ENCODE measurements around the gene ZNF121. TPM values are rescaled to one million over a fixed set of nuclear protein-coding genes. Genes with fewer than 3 reads are reported as not detected.
"Not testable (repeated sequence)": the region's sequence is repeated elsewhere in the genome, so short reads cannot be mapped to it uniquely, and the experiment has no call there.

The ZNF121 gene
- total RNA-seq, 1 donor: 39.1 TPM

DNA sequence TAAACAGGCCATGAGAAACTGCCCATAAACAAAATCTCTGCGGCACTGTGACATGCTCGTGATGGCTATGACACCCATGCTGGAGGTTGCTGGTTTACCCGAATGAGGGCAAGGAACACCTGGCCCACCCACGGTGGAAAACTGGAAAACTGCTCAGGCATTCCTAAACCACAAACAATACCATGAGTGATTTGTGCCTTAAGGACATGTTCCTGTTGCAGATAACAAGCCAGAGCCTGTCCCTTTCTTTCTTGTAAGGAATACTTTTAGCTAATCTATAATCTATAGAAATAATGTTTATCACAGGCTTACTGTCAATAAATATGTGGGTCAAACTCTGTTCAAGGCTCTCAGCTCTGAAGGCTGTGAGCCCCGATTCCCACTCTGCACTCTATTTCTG is 24.6 kb upstream of the ZNF121 start:
- TF ChIP-seq, protein P1, sequence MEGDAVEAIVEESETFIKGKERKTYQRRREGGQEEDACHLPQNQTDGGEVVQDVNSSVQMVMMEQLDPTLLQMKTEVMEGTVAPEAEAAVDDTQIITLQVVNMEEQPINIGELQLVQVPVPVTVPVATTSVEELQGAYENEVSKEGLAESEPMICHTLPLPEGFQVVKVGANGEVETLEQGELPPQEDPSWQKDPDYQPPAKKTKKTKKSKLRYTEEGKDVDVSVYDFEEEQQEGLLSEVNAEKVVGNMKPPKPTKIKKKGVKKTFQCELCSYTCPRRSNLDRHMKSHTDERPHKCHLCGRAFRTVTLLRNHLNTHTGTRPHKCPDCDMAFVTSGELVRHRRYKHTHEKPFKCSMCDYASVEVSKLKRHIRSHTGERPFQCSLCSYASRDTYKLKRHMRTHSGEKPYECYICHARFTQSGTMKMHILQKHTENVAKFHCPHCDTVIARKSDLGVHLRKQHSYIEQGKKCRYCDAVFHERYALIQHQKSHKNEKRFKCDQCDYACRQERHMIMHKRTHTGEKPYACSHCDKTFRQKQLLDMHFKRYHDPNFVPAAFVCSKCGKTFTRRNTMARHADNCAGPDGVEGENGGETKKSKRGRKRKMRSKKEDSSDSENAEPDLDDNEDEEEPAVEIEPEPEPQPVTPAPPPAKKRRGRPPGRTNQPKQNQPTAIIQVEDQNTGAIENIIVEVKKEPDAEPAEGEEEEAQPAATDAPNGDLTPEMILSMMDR (IDR thresholded peaks at IDR 0.05; ENCODE audit: extremely low read depth, low read depth, low read length): no peak
- H3K4me3 ChIP-seq (ENCODE audit: insufficient read depth, low read length): no peak overlapping the region
- H3K36me3 ChIP-seq (ENCODE audit: insufficient read depth, low read length): peaks cover 54% of the 10 kb centered on the region
- no peaks in the 10 kb centered on the region for H3K79me2 ChIP-seq (ENCODE audit: insufficient read depth, low read length)
- H3K27me3 ChIP-seq (ENCODE audit: insufficient read depth, low read length): no peaks in the 10 kb centered on the region
- H3K4me1 ChIP-seq (ENCODE audit: insufficient read depth, low read length): no peaks in the 10 kb centered on the region
- H4K20me1 ChIP-seq (ENCODE audit: insufficient read depth, low read length): no peaks in the 10 kb centered on the region
- no peak overlapping the region for H3K4me2 ChIP-seq (ENCODE audit: insufficient read depth, low read length)
- DNase-seq (ENCODE audit: insufficient read length, low spot score, missing footprints): no peak
- no peak overlapping the region for H2AFZ ChIP-seq (ENCODE audit: low read length)
- H3K27ac ChIP-seq (ENCODE audit: low read depth, low read length): no peak overlapping the region
- peaks cover 49% of the 10 kb centered on the region for H3K9me3 ChIP-seq (ENCODE audit: low read depth, low read length)

DNA sequence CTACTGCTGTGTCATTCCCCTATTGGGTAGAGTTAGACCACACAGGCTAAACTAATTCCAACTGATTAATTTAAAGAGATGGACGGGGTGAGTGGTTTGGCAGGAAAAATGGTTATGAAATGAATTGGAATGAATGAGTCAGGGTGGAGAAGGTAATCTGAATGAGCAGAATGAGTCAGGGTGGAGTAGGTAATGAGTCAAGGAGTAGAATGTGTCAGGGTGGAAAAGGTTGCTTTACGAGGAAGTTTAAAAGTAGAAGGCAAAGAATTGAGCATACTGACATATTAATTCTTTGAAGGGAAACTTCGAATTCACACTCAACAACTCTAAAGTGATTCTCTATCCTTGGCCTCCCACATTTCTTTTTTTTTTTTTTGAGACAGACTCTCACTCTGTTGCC is 12.7 kb upstream of the ZNF121 start:
- Histone ChIP-seq H2AFZ (ENCODE audit: low read length) (no peak overlapping the region), H3K4me1 (ENCODE audit: insufficient read depth, low read length) (peaks cover 9% of the 10 kb centered on the region), H3K4me2 (ENCODE audit: insufficient read depth, low read length) (no peak overlapping the region), H3K36me3 (ENCODE audit: insufficient read depth, low read length) (no peaks in the 10 kb centered on the region), H3K9me3 (ENCODE audit: low read depth, low read length) (peaks cover 5% of the 10 kb centered on the region), H4K20me1 (ENCODE audit: insufficient read depth, low read length) (no peaks in the 10 kb centered on the region), H3K4me3 (ENCODE audit: insufficient read depth, low read length) (no peak overlapping the region), H3K27ac (ENCODE audit: low read depth, low read length) (no peak overlapping the region), H3K79me2 (ENCODE audit: insufficient read depth, low read length) (no peaks in the 10 kb centered on the region), H3K27me3 (ENCODE audit: insufficient read depth, low read length) (peaks cover 5% of the 10 kb centered on the region)
- TF ChIP-seq, protein P1 (IDR thresholded peaks at IDR 0.05; ENCODE audit: extremely low read depth, low read depth, low read length): no peak
- peak; percentile 84 for DNase-seq (ENCODE audit: insufficient read length, low spot score, missing footprints)

DNA sequence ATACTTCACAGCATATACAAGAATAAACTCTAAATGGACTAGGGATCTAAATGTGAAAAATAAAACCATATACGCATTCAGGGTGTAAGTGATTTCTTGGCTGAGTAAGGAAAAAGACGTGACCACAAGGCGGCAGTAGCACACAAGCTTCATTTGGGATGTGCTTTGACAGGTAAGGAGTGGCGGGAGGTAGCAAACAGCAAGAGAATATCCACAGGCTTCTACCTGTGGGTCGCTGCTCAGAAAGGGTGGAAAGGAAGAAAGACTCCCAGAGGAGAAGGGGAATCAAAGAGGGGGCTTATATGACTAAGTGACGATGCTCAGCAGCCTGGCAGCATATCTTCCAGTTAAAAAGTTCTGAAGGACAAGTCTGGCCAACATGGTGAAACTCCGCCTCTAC is 2.5 kb upstream of the ZNF121 start:
- TF ChIP-seq, protein P1 (IDR thresholded peaks at IDR 0.05; ENCODE audit: extremely low read depth, low read depth, low read length): peak; percentile 79
- peak overlapping the region; percentile 8 for H3K4me2 ChIP-seq (ENCODE audit: insufficient read depth, low read length)

DNA sequence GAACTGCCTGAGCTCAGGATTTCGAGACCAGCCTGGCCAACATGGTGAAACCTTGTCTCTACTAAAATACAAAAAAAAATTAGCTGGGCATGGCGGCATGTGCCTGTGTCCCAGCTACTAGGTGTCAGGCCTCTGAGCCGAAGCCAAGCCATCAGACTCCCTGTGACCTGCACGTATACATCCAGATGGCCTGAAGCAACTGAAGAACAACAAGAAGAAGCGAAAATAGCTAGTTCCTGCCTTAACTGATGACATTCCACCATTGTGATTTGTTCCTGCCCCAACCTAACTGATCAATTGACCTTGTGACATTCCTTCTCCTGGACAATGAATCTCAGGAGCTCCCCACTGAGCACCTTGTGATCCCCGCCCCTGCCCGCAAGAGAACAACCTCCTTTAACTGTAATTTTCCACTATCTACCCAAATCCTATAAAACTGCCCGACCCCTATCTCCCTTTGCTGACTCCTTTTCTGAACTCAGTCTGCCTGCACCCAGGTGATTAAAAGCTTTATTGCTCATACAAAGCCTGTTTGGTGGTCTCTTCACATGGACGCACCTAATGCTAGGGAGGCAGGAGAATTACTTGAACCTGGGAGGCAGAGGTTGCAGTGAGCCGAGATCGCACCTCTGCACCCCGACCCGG is 2.1 kb downstream of the ZNF121 start:
- H3K27ac ChIP-seq (ENCODE audit: low read depth, low read length); H3K27me3 ChIP-seq (ENCODE audit: insufficient read depth, low read length); H2AFZ ChIP-seq (ENCODE audit: low read length); H3K4me3 ChIP-seq (ENCODE audit: insufficient read depth, low read length); DNase-seq (ENCODE audit: insufficient read length, low spot score, missing footprints); H3K4me2 ChIP-seq (ENCODE audit: insufficient read depth, low read length); H3K9me3 ChIP-seq (ENCODE audit: low read depth, low read length); H3K4me1 ChIP-seq (ENCODE audit: insufficient read depth, low read length): not testable (repeated sequence)
- peaks cover 23% of the 10 kb centered on the region for H3K36me3 ChIP-seq (ENCODE audit: insufficient read depth, low read length)
- peaks cover 26% of the 10 kb centered on the region for H4K20me1 ChIP-seq (ENCODE audit: insufficient read depth, low read length)
- H3K79me2 ChIP-seq (ENCODE audit: insufficient read depth, low read length): peaks cover 70% of the 10 kb centered on the region

More for the DNA sequence above, 2.5 kb upstream of the ZNF121 start:
- H3K27ac ChIP-seq (ENCODE audit: low read depth, low read length): no peak overlapping the region
- H4K20me1 ChIP-seq (ENCODE audit: insufficient read depth, low read length): peaks cover 9% of the 10 kb centered on the region
- H3K9me3 ChIP-seq (ENCODE audit: low read depth, low read length): no peaks in the 10 kb centered on the region
- peaks cover 24% of the 10 kb centered on the region for H3K79me2 ChIP-seq (ENCODE audit: insufficient read depth, low read length)
- no peak overlapping the region for H3K4me3 ChIP-seq (ENCODE audit: insufficient read depth, low read length)
- no peaks in the 10 kb centered on the region for H3K27me3 ChIP-seq (ENCODE audit: insufficient read depth, low read length)
- peaks cover 3% of the 10 kb centered on the region for H3K36me3 ChIP-seq (ENCODE audit: insufficient read depth, low read length)
- peak overlapping the region; percentile 70 for H2AFZ ChIP-seq (ENCODE audit: low read length)
- no peaks in the 10 kb centered on the region for H3K4me1 ChIP-seq (ENCODE audit: insufficient read depth, low read length)
- peak; percentile 74 for DNase-seq (ENCODE audit: insufficient read length, low spot score, missing footprints)
